Tibial artery (tissue), 4 donors: ENCODE results near the gene PIR.

ENCODE experiments used
- DNase-seq, 2 donors: peaks; one replicate each; pipeline ENCODE4 v3.0.0-alpha.2; 2019
- H3K27ac ChIP-seq, 2 donors: fragments of 200-600 bp; sonication (generic) in 1 of 2; 1 replicate in 1 of 2; 2 replicates in 1 of 2; pipeline ENCODE4 v1.5.1; 2018 to 2019; ENCODE audit warnings: mild to moderate bottlenecking in 1 of 2
- H3K27me3 ChIP-seq, 2 donors: fragments of 200-600 bp; sonication (generic) in 1 of 2; one replicate each; pipeline versions ENCODE4 v1.5.1 to v1.6.0; 2016 to 2019
- H3K36me3 ChIP-seq, 3 donors: fragments of 200-600 bp; sonication (generic) in 2 of 3; one replicate each; pipeline ENCODE4 v1.5.1; 2016 to 2019; ENCODE audit warnings: mild to moderate bottlenecking in 2 of 3
- H3K4me1 ChIP-seq, 4 donors: fragments of 200-600 bp; sonication (generic) in 2 of 4; 1 replicate in 3 of 4; 2 replicates in 1 of 4; pipeline ENCODE4 v1.5.1; 2016 to 2019
- H3K4me3 ChIP-seq, 2 donors: fragments of 200-600 bp; sonication (generic) in 1 of 2; 1 replicate in 1 of 2; 2 replicates in 1 of 2; pipeline ENCODE4 v1.5.1; 2018 to 2019; ENCODE audit warnings: mild to moderate bottlenecking in 2 of 2
- H3K9me3 ChIP-seq, 3 donors: fragments of 200-600 bp; sonication (generic) in 1 of 3; one replicate each; pipeline ENCODE4 v1.5.1; 2016 to 2019
- CTCF ChIP-seq, 2 experiments: fragments of 200-600 bp in 1 of 2; fragments of 450-650 bp in 1 of 2; IDR thresholded peaks; one replicate each; pipeline ENCODE4 v1.5.1; 2017 to 2019; ENCODE audit warnings: antibody characterized with exemption in 2 of 2, mild to moderate bottlenecking in 1 of 2, moderate library complexity in 1 of 2
- intact Hi-C: fragments of 100-400 bp; cut with DNase I; formaldehyde crosslinking; loops from one replicate; pipeline ENCODE4 v1.15.0; 2023; ENCODE audit warnings: low total_unique reads

PIR gene

GRCh38 chrX:15523088-15523487 is 30.0 kb upstream of the PIR start:
- H3K36me3 ChIP-seq, result no peaks in the 10 kb centered on the region
- intact Hi-C loops, result no loop called here
- no peak overlapping the region for H3K4me3 ChIP-seq
- no peak for TF ChIP-seq CTCF (IDR thresholded peaks at IDR 0.05)
- no peaks in the 10 kb centered on the region for H3K4me1 ChIP-seq
- H3K27ac ChIP-seq, result no peak overlapping the region
- no peak for DNase-seq
- no peaks in the 10 kb centered on the region for H3K9me3 ChIP-seq
- no peaks in the 10 kb centered on the region for H3K27me3 ChIP-seq

- no peaks in the 10 kb centered on the region for H3K4me1 ChIP-seq
- H3K27me3 ChIP-seq, result no peaks in the 10 kb centered on the region
- no peak overlapping the region for H3K4me3 ChIP-seq
- H3K36me3 ChIP-seq, result no peaks in the 10 kb centered on the region
- no peak for TF ChIP-seq CTCF (IDR thresholded peaks at IDR 0.05)
- intact Hi-C loops, result no loop called here
- no peaks in the 10 kb centered on the region for H3K9me3 ChIP-seq
- DNase-seq, result no peak
- no peak overlapping the region for H3K27ac ChIP-seq
Measured at GRCh38 chrX:15522464-15522863, 29.3 kb upstream of the PIR start.

GRCh38 chrX:15515931-15516330 is 22.8 kb upstream of the PIR start:
- no peaks in the 10 kb centered on the region for H3K36me3 ChIP-seq
- no peak overlapping the region for H3K27ac ChIP-seq
- H3K4me1 ChIP-seq, result no peaks in the 10 kb centered on the region
- peak in 1 of 2 donors; percentile 18 for DNase-seq
- no peak for TF ChIP-seq CTCF (IDR thresholded peaks at IDR 0.05)
- H3K4me3 ChIP-seq, result no peak overlapping the region
- intact Hi-C loops, result no loop called here
- no peaks in the 10 kb centered on the region for H3K9me3 ChIP-seq
- no peaks in the 10 kb centered on the region for H3K27me3 ChIP-seq

GRCh38 chrX:15514279-15514678 is 21.1 kb upstream of the PIR start:
- Histone ChIP-seq H3K4me1 (no peaks in the 10 kb centered on the region), H3K27ac (no peak overlapping the region), H3K9me3 (no peaks in the 10 kb centered on the region), H3K36me3 (no peaks in the 10 kb centered on the region), H3K4me3 (no peak overlapping the region), H3K27me3 (no peaks in the 10 kb centered on the region)
- TF ChIP-seq CTCF (IDR thresholded peaks at IDR 0.05), result no peak
- intact Hi-C loops, result no loop called here
- no peak for DNase-seq

- no peaks in the 10 kb centered on the region for H3K27me3 ChIP-seq
- no peak for TF ChIP-seq CTCF (IDR thresholded peaks at IDR 0.05)
Measured at GRCh38 chrX:15512401-15512965, 19.4 kb upstream of the PIR start.

GRCh38 chrX:15511563-15511962 is 18.4 kb upstream of the PIR start:
- H3K4me1 ChIP-seq, result no peaks in the 10 kb centered on the region
- no peak overlapping the region for H3K27ac ChIP-seq
- H3K4me3 ChIP-seq, result no peak overlapping the region
- H3K36me3 ChIP-seq, result no peaks in the 10 kb centered on the region
- no peaks in the 10 kb centered on the region for H3K9me3 ChIP-seq
- intact Hi-C loops, result no loop called here
- DNase-seq, result no peak
- no peaks in the 10 kb centered on the region for H3K27me3 ChIP-seq
- TF ChIP-seq CTCF (IDR thresholded peaks at IDR 0.05), result no peak

More at GRCh38 chrX:15512401-15512965, 19.4 kb upstream of the PIR start:
- intact Hi-C loops, result no loop called here
- Histone ChIP-seq H3K36me3 (no peaks in the 10 kb centered on the region), H3K9me3 (no peaks in the 10 kb centered on the region), H3K4me3 (no peak overlapping the region), H3K4me1 (no peaks in the 10 kb centered on the region), H3K27ac (no peak overlapping the region)
- no peak for DNase-seq
